Activated naive CD4-positive, alpha-beta T cell (primary cell): ENCODE results near the gene CELSR2.

Experiments used
- DNase-seq, 4 experiments: peaks; one replicate each; lab custom pipeline; 2025; lab: John Stamatoyannopoulos, UW

Gene CELSR2

DNA sequence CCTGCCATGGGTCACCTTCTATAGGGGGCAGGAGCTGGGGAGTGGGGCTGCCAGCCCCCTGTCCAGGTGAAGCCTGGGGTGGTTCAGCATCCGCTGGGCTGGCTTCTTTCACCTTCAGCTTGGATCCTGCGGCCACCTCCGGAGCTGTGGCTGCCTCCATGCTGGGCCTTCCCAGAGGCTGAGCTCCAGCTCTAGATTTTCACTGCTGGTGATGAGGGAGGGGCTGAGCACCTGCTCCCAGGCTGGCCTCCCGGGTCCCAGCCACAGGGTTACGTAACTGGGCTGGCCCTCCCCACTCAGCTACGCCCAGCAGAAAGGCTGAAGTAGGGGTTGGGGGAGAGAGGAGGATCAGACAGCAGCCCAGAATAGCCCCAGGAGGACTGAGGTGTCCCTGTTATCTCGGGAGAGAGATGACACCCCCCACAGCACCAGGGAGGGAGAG lies 57.5 kb downstream of the CELSR2 start, which contains the start of gene MYBPHL:
Gene MYBPHL (minus strand): TSS at position 180 of the 442 bp plus-strand sequence. CDS start 20 bp downstream, at position 160.
- DNase-seq: no peak

DNA sequence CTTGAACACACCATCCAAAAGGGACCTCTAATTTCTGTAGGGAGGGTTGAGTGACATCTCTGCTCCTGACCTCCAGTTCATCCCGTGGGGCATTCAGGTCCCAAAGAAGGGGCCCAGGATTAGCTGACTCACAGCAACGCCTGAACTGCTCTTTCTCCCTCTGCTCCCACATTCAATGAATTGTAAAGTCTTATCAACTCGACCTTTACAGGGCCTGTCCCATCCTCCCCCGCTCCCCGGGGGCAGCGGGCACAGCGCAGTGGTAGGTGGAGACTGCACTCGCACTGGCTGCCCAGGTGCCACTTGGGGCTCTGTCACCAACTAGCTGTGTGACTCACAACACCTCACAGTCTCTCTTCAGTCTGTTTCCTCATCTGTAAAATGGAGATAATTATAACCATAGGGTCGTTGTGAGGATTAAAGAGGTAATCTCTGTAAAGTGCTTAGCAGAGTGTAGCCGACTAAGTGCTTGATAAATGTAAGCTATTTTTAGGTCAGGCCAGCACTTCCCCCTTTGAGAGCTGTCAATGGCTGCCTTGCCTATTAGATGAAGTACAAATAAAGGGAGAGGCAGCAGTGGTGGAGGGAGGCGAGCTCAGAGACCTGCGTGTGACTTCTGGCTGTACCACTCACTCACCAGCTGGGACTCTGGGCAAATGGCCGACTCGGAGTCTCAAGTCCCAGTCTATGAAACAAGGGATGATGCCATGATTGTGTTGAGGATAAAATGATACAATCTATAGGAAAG lies 58.1 kb downstream of the CELSR2 start:
- no peak for DNase-seq

DNA sequence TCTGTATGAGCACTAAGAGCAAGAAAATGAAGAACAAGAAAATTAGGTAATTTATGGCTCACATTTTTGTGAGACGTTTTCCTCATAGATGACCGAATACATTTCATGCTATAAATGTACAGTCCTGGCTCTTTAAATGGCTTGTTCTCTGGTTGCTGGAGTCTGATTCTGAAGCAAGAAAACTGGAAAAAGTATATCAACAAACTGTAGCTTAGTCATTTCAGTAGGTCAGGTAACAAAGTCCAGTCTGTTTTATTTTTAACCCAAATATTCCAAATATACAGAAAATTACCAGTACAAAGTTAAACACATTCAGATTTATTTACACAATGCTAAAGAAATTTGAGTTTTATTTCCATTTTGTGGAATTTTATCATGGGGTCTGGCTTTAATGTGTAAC lies 60.0 kb downstream of the CELSR2 start:
- no peak for DNase-seq

DNA sequence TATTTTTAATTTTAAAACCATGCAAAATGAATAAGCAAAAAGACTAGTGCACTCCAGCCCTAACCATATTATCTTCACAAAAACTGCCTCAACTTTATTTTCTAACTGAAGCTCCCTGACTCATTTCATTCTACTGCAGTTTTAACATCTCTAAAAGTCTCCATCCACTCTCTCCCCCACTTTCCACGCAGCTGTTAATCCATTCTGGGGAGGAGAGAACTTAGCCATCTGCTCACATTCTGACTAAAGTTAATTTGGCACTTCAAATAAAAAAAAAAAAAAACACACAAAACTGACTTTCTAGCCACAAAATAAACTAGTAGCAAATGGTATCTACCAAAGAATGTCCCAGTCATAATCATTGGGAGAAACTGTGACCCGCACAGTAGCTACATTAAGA lies 62.9 kb downstream of the CELSR2 start:
- DNase-seq: no peak

DNA sequence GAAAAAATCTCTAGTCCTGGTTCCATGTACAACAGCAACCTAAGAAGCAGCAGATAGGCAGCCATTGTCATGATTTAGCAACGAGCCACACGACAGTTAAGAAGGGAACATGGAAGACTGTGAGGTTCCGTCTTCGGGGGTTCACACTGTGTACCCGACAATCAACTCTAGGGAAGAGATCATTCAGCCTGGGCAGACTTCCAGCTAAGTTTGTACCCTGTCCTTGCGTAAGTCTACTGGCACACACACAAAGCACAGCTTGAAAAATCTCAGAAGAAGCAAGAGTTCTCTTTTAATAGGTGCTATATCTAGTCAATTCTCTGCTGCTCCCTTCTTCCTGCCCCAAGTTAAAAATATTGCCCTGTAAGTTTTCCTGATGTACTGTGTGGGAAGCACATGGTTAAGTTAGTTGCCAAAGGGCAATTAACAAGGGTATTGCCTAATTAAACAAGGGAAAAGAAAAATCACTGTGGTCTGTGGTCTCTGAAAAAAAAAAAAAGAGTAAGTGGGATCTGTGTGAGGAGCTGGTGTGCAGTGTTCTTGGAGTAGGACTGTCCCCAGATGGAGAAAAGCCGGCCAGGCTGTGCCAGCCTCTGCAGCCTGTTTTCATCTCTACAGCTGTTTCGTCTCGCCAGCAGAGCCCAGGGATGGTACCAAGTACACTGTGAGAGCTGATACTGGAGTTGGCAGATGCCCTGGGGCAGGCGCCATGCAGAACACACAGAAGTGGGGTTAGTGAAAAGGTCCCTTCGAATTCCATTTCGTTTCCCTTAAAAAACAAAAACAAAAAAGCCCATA lies 63.8 kb downstream of the CELSR2 start:
- no peak for DNase-seq

DNA sequence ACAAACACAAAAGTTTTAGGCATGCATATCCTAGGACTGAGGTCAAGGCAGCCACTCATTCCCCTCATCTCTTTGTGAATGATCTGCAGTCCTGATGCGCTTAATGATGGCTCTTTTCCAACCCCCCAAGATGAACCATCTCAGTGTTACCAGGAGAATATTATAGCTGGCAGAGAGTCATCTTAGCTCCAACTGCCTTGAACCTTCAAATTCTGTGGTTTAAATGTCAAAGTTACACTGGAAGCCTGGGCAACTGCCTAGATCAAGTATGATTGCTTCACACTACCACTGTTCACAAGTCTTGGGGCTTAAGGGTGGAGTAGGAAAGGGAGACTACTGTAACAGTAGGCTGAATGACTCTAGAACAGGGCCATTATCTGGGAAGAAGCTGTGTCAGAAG lies 65.5 kb downstream of the CELSR2 start:
- no peak for DNase-seq

DNA sequence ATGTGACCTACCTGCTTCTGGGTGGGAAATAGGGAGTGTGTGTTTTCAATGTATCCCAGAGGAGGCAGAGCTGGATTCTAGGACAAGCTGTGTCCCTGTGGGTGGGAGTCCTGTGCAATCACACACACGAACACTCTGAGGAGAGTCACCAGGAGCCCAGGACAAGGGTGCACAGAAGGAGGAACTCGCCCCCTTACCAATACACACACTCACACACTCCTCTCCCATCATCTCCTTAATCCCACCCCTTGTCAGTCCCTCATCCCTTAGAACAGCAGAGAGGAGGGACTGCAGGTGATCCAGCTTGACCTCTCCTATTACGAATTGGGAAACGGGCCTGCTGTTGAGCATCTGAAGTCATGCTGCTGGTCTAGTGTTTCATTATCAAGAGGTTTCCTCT lies 65.9 kb downstream of the CELSR2 start:
- no peak for DNase-seq

DNA sequence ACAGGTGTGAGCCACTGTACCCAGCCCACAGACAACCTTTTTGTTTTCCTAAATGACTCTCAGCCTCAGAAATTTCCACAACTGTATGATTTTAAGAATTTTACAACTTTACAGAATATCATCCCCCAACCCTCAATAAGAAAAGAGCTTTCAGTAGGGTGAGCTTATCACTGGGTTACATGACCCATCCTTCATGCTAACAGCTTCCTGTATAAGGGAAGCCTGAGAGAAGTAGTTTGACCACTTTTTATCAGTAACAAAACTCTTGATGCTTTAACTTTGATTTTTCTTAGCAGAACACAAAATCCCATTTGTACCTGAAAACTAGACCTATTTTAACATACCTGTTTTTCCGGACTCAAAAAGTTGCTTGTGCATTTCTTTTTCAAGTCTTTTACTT lies 67.2 kb downstream of the CELSR2 start:
- DNase-seq: no peak

DNA sequence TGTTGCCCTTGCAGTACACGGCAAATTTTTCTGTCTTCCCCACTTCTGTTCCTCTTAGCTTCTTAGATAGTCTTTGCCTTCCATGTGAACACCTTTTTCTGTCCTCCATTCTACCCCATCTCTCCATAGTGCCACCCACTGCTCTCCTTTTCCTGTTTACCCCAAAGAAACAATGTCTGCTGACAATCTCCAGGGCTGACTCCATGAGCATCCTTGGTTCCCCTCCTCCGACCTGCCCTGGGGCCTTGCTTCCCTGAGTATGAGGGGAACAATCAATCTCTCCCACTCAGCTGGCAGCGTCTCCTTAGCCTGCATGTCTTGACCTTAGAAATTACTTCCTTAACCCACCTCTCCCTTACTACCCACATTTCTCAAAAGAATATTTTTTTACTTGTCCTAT lies 69.8 kb downstream of the CELSR2 start:
- DNase-seq: no peak

DNA sequence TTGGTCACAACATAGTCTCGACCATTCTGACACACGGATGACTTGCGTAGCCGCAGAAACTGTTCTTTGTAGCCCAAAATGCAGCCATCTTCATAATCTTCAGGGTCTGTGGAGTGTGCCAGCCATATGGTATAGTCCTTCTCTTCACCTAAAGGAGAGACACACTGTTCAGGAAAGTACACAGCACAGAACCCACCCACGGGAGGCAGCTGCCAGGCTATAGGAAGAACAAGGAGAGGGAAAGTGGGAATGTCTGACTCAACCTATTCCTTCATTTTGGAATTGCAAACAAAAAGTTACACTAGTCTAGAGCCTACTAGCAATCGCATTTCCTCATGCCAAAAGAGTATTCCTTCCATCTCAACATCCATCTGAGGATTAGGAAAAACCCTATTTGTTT lies 73.6 kb downstream of the CELSR2 start:
- no peak for DNase-seq
